ENCODE measurements around the gene SIK2. TPM values are rescaled to one million over a fixed set of nuclear protein-coding genes. Genes with fewer than 3 reads are reported as not detected.

SIK2 gene
- total and polyA plus RNA-seq, 2 donors (not counting 3 experiments of a cell fraction or from before 2014, with no cell fraction given), result 14.6 to 17.1 TPM

DNA sequence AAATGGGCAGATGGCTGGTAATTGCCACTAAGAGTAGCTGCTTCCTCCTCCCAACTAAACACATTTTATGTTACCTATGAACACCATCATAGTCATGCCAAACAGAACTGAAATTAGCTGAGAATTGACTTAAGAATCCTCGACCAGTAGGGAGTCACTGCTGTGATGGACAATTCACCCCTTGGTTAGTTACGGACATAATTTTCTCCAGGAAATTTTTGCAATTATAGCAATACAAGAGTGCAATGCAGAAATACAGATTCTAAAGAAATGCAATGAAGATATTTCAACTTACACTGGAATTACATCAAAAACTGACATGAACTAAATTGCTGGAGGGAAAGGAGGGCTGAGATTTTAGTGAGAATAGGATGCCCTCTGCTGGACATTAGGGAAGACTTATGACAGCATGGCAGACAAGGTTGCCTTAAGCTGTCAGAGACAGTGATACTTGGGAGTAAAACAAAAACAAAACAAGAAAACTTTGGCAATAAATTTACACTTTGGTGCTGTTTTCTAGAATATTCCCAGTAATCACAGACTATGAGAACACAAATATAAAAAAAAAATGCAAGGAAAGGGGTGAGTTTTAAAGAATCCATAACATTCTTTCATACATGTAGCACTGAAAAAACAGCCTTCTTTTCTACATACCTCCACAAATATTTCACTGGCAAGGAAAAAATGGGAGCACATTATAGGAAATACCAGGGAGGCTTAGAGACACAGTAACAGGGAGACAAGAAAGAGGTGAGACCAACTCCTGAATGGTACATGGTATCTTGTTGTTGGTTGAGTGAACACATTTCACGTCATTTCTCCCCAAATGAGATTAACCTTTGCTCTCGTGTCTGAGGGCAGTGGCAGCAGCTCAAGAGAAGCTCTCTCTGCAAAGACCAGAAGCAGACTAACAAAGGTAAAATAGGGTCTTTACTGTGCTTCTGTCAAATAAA lies 175.1 kb downstream of the SIK2 start:
- peak; percentile 94 for FAIRE-seq
- H2AFZ ChIP-seq (ENCODE audit: low read depth, low read length), result no peak overlapping the region
- H3K27me3 ChIP-seq (ENCODE audit: control insufficient read depth in 2 of 2, insufficient read depth in 2 of 2, low read length in 2 of 2), result no peaks in the 10 kb centered on the region
- no peak overlapping the region for H3K27ac ChIP-seq (ENCODE audit: insufficient read depth, low read depth, low read length)
- BruUV-seq (replicated peaks), result no TSS peak
- ChIA-PET CTCF (interaction anchor here (0.5 to 4.2 kb wide), 73 partner anchors 9 to 217 kb away, joined by 3 to 82 read pairs (median 5); partner anchors contain the start of genes PPP2R1B and SIK2), POLR2A (no interaction called here)
- dilution Hi-C loops (cut with MboI; ENCODE audit: extremely low pct_ligation_motif_present, low sequenced_read_pairs) (no loop called here), intact Hi-C loops (cut with micrococcal nuclease) (loop anchor here (1.0 to 2.0 kb wide), 6 partner anchors 64 to 323 kb away; partner anchors contain the start of gene SIK2)
- no peaks in the 10 kb centered on the region for H3K9me1 ChIP-seq (replicated peaks; ENCODE audit: control insufficient read depth, extremely low read depth, insufficient read depth, low read length)
- H3K4me1 ChIP-seq (ENCODE audit: control insufficient read depth, extremely low read depth, insufficient read depth, low read length), result no peaks in the 10 kb centered on the region
- no peaks in the 10 kb centered on the region for H4K20me1 ChIP-seq (replicated peaks; ENCODE audit: control insufficient read depth, extremely low read depth, insufficient read depth, low read length)
- H3K79me2 ChIP-seq (ENCODE audit: control insufficient read depth, insufficient read depth, low read length), result no peaks in the 10 kb centered on the region
- H3K4me2 ChIP-seq (ENCODE audit: insufficient read depth, low read length), result no peak overlapping the region
- H3K9me3 ChIP-seq (replicated peaks; ENCODE audit: control insufficient read depth, insufficient read depth, low read length), result no peaks in the 10 kb centered on the region
- H3K4me3 ChIP-seq (replicated peaks in 1 of 3; ENCODE audit: insufficient read depth in 1 of 3, low read depth in 1 of 3, low read length in 3 of 3), result no peak overlapping the region
- no peaks in the 10 kb centered on the region for H3K36me3 ChIP-seq (ENCODE audit: control insufficient read depth in 2 of 2, extremely low read depth in 1 of 2, insufficient read depth in 2 of 2, low read length in 2 of 2)
- no peak for TF ChIP-seq MYC (IDR thresholded peaks at IDR 0.05; ENCODE audit: low read depth, low read length)
- TF ChIP-seq, protein P1, sequence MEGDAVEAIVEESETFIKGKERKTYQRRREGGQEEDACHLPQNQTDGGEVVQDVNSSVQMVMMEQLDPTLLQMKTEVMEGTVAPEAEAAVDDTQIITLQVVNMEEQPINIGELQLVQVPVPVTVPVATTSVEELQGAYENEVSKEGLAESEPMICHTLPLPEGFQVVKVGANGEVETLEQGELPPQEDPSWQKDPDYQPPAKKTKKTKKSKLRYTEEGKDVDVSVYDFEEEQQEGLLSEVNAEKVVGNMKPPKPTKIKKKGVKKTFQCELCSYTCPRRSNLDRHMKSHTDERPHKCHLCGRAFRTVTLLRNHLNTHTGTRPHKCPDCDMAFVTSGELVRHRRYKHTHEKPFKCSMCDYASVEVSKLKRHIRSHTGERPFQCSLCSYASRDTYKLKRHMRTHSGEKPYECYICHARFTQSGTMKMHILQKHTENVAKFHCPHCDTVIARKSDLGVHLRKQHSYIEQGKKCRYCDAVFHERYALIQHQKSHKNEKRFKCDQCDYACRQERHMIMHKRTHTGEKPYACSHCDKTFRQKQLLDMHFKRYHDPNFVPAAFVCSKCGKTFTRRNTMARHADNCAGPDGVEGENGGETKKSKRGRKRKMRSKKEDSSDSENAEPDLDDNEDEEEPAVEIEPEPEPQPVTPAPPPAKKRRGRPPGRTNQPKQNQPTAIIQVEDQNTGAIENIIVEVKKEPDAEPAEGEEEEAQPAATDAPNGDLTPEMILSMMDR (IDR thresholded peaks at IDR 0.05; ENCODE audit: extremely low read depth in 1 of 2, insufficient read depth in 1 of 2, low read depth in 1 of 2, low read length in 2 of 2), result peak; percentile 62 to 63
- peak; percentile 75 for DNase-seq (ENCODE audit: low read depth, low spot score)
- H3K9ac ChIP-seq (replicated peaks; ENCODE audit: extremely low read depth, insufficient read depth, low read length), result no peak overlapping the region

DNA sequence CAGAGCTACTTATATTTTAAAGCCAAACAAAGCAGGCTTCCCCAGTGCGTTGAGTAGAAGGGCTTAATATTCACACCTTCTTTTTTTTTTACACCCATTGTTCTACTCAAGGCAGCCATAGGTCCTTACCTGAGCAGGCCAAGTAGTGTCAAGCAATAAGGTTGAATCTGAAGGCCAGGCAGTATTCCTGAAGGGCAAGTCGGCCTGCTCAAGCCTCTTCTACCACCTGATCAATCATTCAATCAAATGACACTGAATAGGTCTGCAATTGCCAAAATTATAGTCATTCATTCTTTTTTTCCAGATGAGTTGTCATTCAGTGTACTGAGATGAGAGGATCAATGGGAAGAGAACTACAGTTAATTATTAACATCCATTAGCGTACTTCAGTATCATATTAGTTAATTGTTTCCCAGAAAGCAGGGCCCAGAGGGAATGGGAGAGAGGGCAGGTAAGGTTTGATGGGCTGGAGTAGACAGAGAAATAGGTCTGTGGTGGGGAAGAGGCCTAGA lies 175.9 kb downstream of the SIK2 start:
- ChIA-PET CTCF (interaction anchor here (0.8 to 4.2 kb wide), 29 partner anchors 8 to 218 kb away, joined by 3 to 82 read pairs (median 7); partner anchors contain the start of gene PPP2R1B), POLR2A (no interaction called here)
- BruUV-seq (replicated peaks), result no TSS peak
- H3K9ac ChIP-seq (replicated peaks; ENCODE audit: extremely low read depth, insufficient read depth, low read length), result no peak overlapping the region
- no peaks in the 10 kb centered on the region for H3K9me3 ChIP-seq (replicated peaks; ENCODE audit: control insufficient read depth, insufficient read depth, low read length)
- H3K36me3 ChIP-seq (ENCODE audit: control insufficient read depth in 2 of 2, extremely low read depth in 1 of 2, insufficient read depth in 2 of 2, low read length in 2 of 2), result no peaks in the 10 kb centered on the region
- H3K4me3 ChIP-seq (replicated peaks in 1 of 3; ENCODE audit: insufficient read depth in 1 of 3, low read depth in 1 of 3, low read length in 3 of 3), result no peak overlapping the region
- H3K27me3 ChIP-seq (ENCODE audit: control insufficient read depth in 2 of 2, insufficient read depth in 2 of 2, low read length in 2 of 2), result no peaks in the 10 kb centered on the region
- dilution Hi-C loops (cut with MboI; ENCODE audit: extremely low pct_ligation_motif_present, low sequenced_read_pairs) (no loop called here), intact Hi-C loops (cut with micrococcal nuclease) (no loop called here)
- FAIRE-seq (no peak), DNase-seq (ENCODE audit: low read depth, low spot score) (no peak)
- H3K4me2 ChIP-seq (ENCODE audit: insufficient read depth, low read length), result no peak overlapping the region
- H3K4me1 ChIP-seq (ENCODE audit: control insufficient read depth, extremely low read depth, insufficient read depth, low read length), result no peaks in the 10 kb centered on the region
- no peak overlapping the region for H3K27ac ChIP-seq (ENCODE audit: insufficient read depth, low read depth, low read length)
- H2AFZ ChIP-seq (ENCODE audit: low read depth, low read length), result no peak overlapping the region
- TF ChIP-seq MYC (IDR thresholded peaks at IDR 0.05; ENCODE audit: low read depth, low read length) (no peak), FOS (IDR thresholded peaks at IDR 0.05; ENCODE audit: borderline replicate concordance, insufficient read depth, low read length) (no peak), JUN (IDR thresholded peaks at IDR 0.05; ENCODE audit: borderline replicate concordance, insufficient read depth, insufficient read length, low read depth) (no peak), POLR2AphosphoS5 (IDR thresholded peaks at IDR 0.05; ENCODE audit: insufficient read depth, low read depth, low read length) (no peak), GATA2 (IDR thresholded peaks at IDR 0.05; ENCODE audit: insufficient read depth, insufficient read length, low read depth, low read length) (no peak), EZH2 (IDR thresholded peaks at IDR 0.05; ENCODE audit: borderline replicate concordance, low read depth, low read length, severe bottlenecking) (no peak), POLR2A (IDR thresholded peaks at IDR 0.05; ENCODE audit: low read depth, low read length) (no peak)
- TF ChIP-seq, protein P1 (IDR thresholded peaks at IDR 0.05; ENCODE audit: extremely low read depth in 1 of 2, insufficient read depth in 1 of 2, low read depth in 1 of 2, low read length in 2 of 2), result no peak
- TF ChIP-seq, protein P2, sequence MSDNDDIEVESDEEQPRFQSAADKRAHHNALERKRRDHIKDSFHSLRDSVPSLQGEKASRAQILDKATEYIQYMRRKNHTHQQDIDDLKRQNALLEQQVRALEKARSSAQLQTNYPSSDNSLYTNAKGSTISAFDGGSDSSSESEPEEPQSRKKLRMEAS (IDR thresholded peaks at IDR 0.05; ENCODE audit: insufficient read depth, insufficient read length), result no peak
- no peaks in the 10 kb centered on the region for H4K20me1 ChIP-seq (replicated peaks; ENCODE audit: control insufficient read depth, extremely low read depth, insufficient read depth, low read length)
- no peaks in the 10 kb centered on the region for H3K9me1 ChIP-seq (replicated peaks; ENCODE audit: control insufficient read depth, extremely low read depth, insufficient read depth, low read length)
- H3K79me2 ChIP-seq (ENCODE audit: control insufficient read depth, insufficient read depth, low read length), result no peaks in the 10 kb centered on the region
